Calu3 (cell line): Measurements from ENCODE around the gene PRKAG2. TPM values are rescaled to one million over a fixed set of nuclear protein-coding genes. Genes with fewer than 3 reads are reported as not detected.

Source experiments
- BruUV-seq: library from RNA; stranded (reverse); fragments of 400-500 nt; replicated peaks from 2 replicates; lab custom pipeline; 2021; lab: Mats Ljungman, UMichigan
- CTCF ChIA-PET: fragments of 300-600 bp; sonication (Branson Sonifier 250); formaldehyde crosslinking; loops from one replicate; lab custom pipeline; 2022; ENCODE audit warnings: antibody characterized with exemption; lab: Charles Lee
- DNase-seq: peaks from one replicate; pipeline ENCODE4 v3.0.0; 2022
- H3K27ac Mint-ChIP-seq: one replicate; pipeline ENCODE4 v1.8.0; 2022; ENCODE audit warnings: mixed read lengths; ENCODE audit not compliant: unreplicated experiment
- H3K27me3 Mint-ChIP-seq: one replicate; pipeline ENCODE4 v1.8.0; 2022; ENCODE audit warnings: mixed read lengths; ENCODE audit not compliant: unreplicated experiment
- H3K36me3 Mint-ChIP-seq: one replicate; pipeline ENCODE4 v1.8.0; 2022; ENCODE audit warnings: mild to moderate bottlenecking, moderate library complexity, mixed read lengths; ENCODE audit not compliant: insufficient read depth, unreplicated experiment
- H3K4me1 Mint-ChIP-seq: one replicate; pipeline ENCODE4 v1.8.0; 2022; ENCODE audit warnings: mild to moderate bottlenecking, low read depth, mixed read lengths; ENCODE audit not compliant: unreplicated experiment
- H3K4me3 Mint-ChIP-seq: one replicate; pipeline ENCODE4 v1.8.0; 2022; ENCODE audit warnings: mild to moderate bottlenecking, low read depth, moderate library complexity, mixed read lengths; ENCODE audit not compliant: unreplicated experiment
- H3K9me3 Mint-ChIP-seq: one replicate; pipeline ENCODE4 v1.8.0; 2022; ENCODE audit warnings: low read depth, mixed read lengths; ENCODE audit not compliant: unreplicated experiment
- intact Hi-C: fragments of 100-400 bp; cut with micrococcal nuclease; formaldehyde crosslinking; loops from one replicate; pipeline ENCODE4 v1.10.0; 2022; ENCODE audit not compliant: unreplicated experiment
- total RNA-seq: library from RNA; stranded (reverse); gene quantifications from 2 replicates; pipeline ENCODE4 v1.2.3, GENCODE V29; 2022
- TF ChIP-seq, protein P1 (sequence below): fragments of 200-600 bp; IDR thresholded peaks from one replicate; pipeline ENCODE4 v1.8.0; 2022; ENCODE audit warnings: antibody characterized with exemption; ENCODE audit not compliant: unreplicated experiment

The PRKAG2 gene
- total RNA-seq, 1 experiment from 2014 or later, result 22.4 TPM

DNA sequence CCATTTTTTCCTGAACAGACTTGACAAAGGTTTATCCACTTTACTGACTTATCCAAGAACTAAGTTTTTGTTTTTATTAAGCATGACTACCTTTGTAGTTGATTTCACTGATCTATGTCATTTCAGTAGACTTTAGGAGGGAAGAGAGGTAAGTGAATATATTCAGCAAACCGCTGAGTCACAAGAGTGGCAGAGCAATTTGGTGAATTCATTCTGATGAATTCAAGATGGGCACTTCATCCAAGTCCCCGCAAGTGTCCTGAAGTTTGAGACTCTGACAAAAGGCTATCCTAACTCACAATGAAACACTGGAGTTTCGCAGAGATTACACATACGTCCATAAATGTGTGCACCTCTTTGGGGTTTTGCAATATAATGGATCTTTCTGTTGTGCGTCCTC lies 255.0 kb downstream of the PRKAG2 start:
- intact Hi-C loops, result no loop called here
- Mint-ChIP-seq H3K36me3 (peaks cover 4% of the 10 kb centered on the region), H3K27ac (no peak overlapping the region), H3K9me3 (no peaks in the 10 kb centered on the region), H3K4me3 (no peak overlapping the region), H3K4me1 (peaks cover 38% of the 10 kb centered on the region), H3K27me3 (no peaks in the 10 kb centered on the region)
- TF ChIP-seq, protein P1, sequence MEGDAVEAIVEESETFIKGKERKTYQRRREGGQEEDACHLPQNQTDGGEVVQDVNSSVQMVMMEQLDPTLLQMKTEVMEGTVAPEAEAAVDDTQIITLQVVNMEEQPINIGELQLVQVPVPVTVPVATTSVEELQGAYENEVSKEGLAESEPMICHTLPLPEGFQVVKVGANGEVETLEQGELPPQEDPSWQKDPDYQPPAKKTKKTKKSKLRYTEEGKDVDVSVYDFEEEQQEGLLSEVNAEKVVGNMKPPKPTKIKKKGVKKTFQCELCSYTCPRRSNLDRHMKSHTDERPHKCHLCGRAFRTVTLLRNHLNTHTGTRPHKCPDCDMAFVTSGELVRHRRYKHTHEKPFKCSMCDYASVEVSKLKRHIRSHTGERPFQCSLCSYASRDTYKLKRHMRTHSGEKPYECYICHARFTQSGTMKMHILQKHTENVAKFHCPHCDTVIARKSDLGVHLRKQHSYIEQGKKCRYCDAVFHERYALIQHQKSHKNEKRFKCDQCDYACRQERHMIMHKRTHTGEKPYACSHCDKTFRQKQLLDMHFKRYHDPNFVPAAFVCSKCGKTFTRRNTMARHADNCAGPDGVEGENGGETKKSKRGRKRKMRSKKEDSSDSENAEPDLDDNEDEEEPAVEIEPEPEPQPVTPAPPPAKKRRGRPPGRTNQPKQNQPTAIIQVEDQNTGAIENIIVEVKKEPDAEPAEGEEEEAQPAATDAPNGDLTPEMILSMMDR, result no peak
- DNase-seq, result no peak
- no TSS peak for BruUV-seq
- CTCF ChIA-PET, result no interaction called here

DNA sequence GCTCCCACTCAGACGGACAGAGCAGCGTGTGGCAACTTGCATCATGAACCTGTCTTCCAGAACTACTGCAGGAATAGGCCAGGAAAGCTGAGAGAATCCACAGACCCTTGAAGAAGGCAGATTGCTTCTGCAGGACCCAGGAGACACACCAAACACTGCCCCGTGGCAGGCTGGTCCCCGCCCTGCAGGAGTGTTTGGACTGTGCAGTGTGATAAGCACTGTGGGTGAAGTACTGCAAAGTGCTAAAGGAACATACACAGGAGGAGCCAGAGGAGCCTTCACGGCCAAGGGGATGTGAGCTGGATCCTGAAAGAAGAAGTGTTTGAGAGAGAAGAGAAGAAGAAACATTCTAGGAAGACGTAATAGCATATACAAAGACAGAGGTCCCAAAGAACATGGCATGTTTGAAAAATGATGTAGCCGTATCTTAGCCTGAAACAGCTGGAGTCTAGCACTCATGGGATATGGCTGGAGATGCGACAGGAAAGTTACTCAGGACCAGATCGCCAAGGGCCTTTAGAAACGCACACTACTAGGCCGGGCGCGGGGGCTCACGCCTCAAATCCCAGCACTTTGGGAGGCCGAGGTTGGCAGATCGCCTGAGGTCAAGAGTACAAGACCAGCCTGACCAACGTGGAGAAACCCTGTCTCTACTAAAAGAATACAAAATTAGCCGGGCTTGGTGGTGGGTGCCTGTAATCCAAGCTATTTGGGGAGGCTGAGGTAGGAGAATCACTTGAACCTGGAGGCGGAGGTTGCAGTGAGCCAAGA lies 260.3 kb downstream of the PRKAG2 start:
- CTCF ChIA-PET, result interaction anchor here (0.6 kb wide), 1 partner anchor 95 kb away, joined by 4 read pairs; no protein-coding TSS in a partner anchor
- TF ChIP-seq, protein P1, result no peak
- intact Hi-C loops, result no loop called here
- Mint-ChIP-seq H3K36me3 (no peaks in the 10 kb centered on the region), H3K9me3 (no peaks in the 10 kb centered on the region), H3K27ac (no peak overlapping the region), H3K4me3 (no peak overlapping the region), H3K27me3 (no peaks in the 10 kb centered on the region), H3K4me1 (no peaks in the 10 kb centered on the region)
- no peak for DNase-seq
- no TSS peak for BruUV-seq

DNA sequence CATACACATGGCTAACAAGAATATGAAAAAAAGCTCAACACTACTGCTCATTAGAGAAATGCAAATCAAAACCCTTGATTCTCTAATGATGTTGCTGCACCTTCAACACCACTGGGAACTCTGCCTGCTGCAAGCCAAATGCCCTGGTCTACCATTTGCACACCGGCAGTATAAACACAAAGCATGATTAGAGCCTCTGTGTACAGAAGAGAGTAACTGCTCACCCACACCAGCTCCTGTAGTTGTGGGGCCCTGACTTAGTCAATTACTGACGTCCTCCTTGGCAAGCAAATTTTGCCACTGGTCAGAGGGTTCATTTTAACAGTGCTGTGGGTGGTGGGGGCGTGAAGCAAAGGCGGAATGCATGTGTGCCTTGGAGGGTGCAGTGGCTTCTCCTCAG lies 261.1 kb downstream of the PRKAG2 start:
- Mint-ChIP-seq H3K27me3 (no peaks in the 10 kb centered on the region), H3K9me3 (no peaks in the 10 kb centered on the region), H3K4me1 (no peaks in the 10 kb centered on the region), H3K27ac (no peak overlapping the region), H3K36me3 (no peaks in the 10 kb centered on the region), H3K4me3 (no peak overlapping the region)
- no peak for DNase-seq
- CTCF ChIA-PET, result no interaction called here
- intact Hi-C loops, result no loop called here
- TF ChIP-seq, protein P1, result no peak
- BruUV-seq, result no TSS peak

DNA sequence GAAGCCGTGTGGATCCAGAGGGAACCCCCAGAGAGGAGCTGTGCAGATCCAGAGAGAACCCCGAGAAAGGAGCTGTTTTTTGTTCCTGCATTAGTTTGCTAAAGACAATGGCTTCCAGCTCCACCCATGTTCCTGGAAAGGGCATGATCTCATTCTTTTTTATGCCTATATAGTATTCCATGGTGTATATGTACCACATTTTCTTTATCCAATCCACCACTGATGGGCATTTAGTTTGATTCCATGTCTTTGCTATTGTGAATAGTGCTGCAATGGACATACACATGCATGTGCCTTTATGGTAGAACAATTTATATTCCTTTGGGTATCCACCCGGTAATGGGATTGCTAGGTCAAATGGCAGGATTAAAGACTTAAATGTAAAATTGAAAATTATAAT lies 261.9 kb downstream of the PRKAG2 start:
- no peak for DNase-seq
- no peaks in the 10 kb centered on the region for H3K36me3 Mint-ChIP-seq
- no peak overlapping the region for H3K27ac Mint-ChIP-seq

More for the DNA sequence above, 261.9 kb downstream of the PRKAG2 start:
- no peak overlapping the region for H3K4me3 Mint-ChIP-seq
- intact Hi-C loops, result no loop called here
- TF ChIP-seq, protein P1, result no peak
- no TSS peak for BruUV-seq
- no peaks in the 10 kb centered on the region for H3K27me3 Mint-ChIP-seq
- CTCF ChIA-PET, result no interaction called here
- no peaks in the 10 kb centered on the region for H3K4me1 Mint-ChIP-seq
- H3K9me3 Mint-ChIP-seq, result no peaks in the 10 kb centered on the region
